ENCODE results near the gene LPP.

LPP gene

GRCh38 chr3:188759336-188760005 is 605.5 kb downstream of the LPP start:
- Histone ChIP-seq H3K9me3 (ENCODE audit: severe bottlenecking) (no peaks in the 10 kb centered on the region), H3K4me3 (ENCODE audit: severe bottlenecking) (no peak overlapping the region), H3K27me3 (ENCODE audit: insufficient read depth, poor library complexity, severe bottlenecking) (no peaks in the 10 kb centered on the region), H3K36me3 (ENCODE audit: low read depth) (peaks cover 5% of the 10 kb centered on the region; the same call in 1 of the 2 replicates), H3K4me1 (ENCODE audit: insufficient read depth, poor library complexity, severe bottlenecking) (peaks cover 13% of the 10 kb centered on the region), H3K27ac (ENCODE audit: poor library complexity, severe bottlenecking) (no peak overlapping the region)
- no peak for TF ChIP-seq CTCF (IDR thresholded peaks at IDR 0.05; ENCODE audit: poor library complexity, severe bottlenecking)
- no peak for DNase-seq (ENCODE audit: low spot score)
- no peak for ATAC-seq (ENCODE audit: low read depth)

- DNase-seq (ENCODE audit: low spot score) (no peak), ATAC-seq (ENCODE audit: low read depth) (peak; percentile 88)
- Histone ChIP-seq H3K4me1 (ENCODE audit: insufficient read depth, poor library complexity, severe bottlenecking) (peaks cover 13% of the 10 kb centered on the region), H3K4me3 (ENCODE audit: severe bottlenecking) (no peak overlapping the region), H3K36me3 (ENCODE audit: low read depth) (peaks cover 5% of the 10 kb centered on the region; the same call in 1 of the 2 replicates), H3K9me3 (ENCODE audit: severe bottlenecking) (no peaks in the 10 kb centered on the region), H3K27me3 (ENCODE audit: insufficient read depth, poor library complexity, severe bottlenecking) (no peaks in the 10 kb centered on the region), H3K27ac (ENCODE audit: poor library complexity, severe bottlenecking) (peak overlapping the region; percentile 7)
- TF ChIP-seq CTCF (IDR thresholded peaks at IDR 0.05; ENCODE audit: poor library complexity, severe bottlenecking), result no peak
Observed at GRCh38 chr3:188760408-188760807, 606.5 kb downstream of the LPP start.

- DNase-seq (ENCODE audit: low spot score) (no peak), ATAC-seq (ENCODE audit: low read depth) (no peak)
- Histone ChIP-seq H3K9me3 (ENCODE audit: severe bottlenecking) (no peaks in the 10 kb centered on the region), H3K27me3 (ENCODE audit: insufficient read depth, poor library complexity, severe bottlenecking) (no peaks in the 10 kb centered on the region), H3K4me1 (ENCODE audit: insufficient read depth, poor library complexity, severe bottlenecking) (peaks cover 13% of the 10 kb centered on the region), H3K27ac (ENCODE audit: poor library complexity, severe bottlenecking) (no peak overlapping the region), H3K36me3 (ENCODE audit: low read depth) (peaks cover 5% of the 10 kb centered on the region; the same call in 1 of the 2 replicates), H3K4me3 (ENCODE audit: severe bottlenecking) (no peak overlapping the region)
- no peak for TF ChIP-seq CTCF (IDR thresholded peaks at IDR 0.05; ENCODE audit: poor library complexity, severe bottlenecking)
Observed at GRCh38 chr3:188761439-188761838, 607.5 kb downstream of the LPP start.

- no peak for TF ChIP-seq CTCF (IDR thresholded peaks at IDR 0.05; ENCODE audit: poor library complexity, severe bottlenecking)
Observed at GRCh38 chr3:188761964-188762363, 608.0 kb downstream of the LPP start.

GRCh38 chr3:188764609-188765008 is 610.7 kb downstream of the LPP start:
- H3K27ac ChIP-seq (ENCODE audit: poor library complexity, severe bottlenecking), result no peak overlapping the region
- no peaks in the 10 kb centered on the region for H3K9me3 ChIP-seq (ENCODE audit: severe bottlenecking)
- DNase-seq (ENCODE audit: low spot score), result no peak
- peaks cover 5% of the 10 kb centered on the region; the same call in 1 of the 2 replicates for H3K36me3 ChIP-seq (ENCODE audit: low read depth)
- H3K27me3 ChIP-seq (ENCODE audit: insufficient read depth, poor library complexity, severe bottlenecking), result no peaks in the 10 kb centered on the region
- no peak for TF ChIP-seq CTCF (IDR thresholded peaks at IDR 0.05; ENCODE audit: poor library complexity, severe bottlenecking)
- H3K4me1 ChIP-seq (ENCODE audit: insufficient read depth, poor library complexity, severe bottlenecking), result peaks cover 13% of the 10 kb centered on the region
- no peak for ATAC-seq (ENCODE audit: low read depth)
- no peak overlapping the region for H3K4me3 ChIP-seq (ENCODE audit: severe bottlenecking)

More at GRCh38 chr3:188761964-188762363, 608.0 kb downstream of the LPP start:
- H3K4me1 ChIP-seq (ENCODE audit: insufficient read depth, poor library complexity, severe bottlenecking), result peaks cover 13% of the 10 kb centered on the region
- H3K36me3 ChIP-seq (ENCODE audit: low read depth), result peaks cover 5% of the 10 kb centered on the region; the same call in 1 of the 2 replicates
- ATAC-seq (ENCODE audit: low read depth) (no peak), DNase-seq (ENCODE audit: low spot score) (no peak)
- no peaks in the 10 kb centered on the region for H3K27me3 ChIP-seq (ENCODE audit: insufficient read depth, poor library complexity, severe bottlenecking)
- H3K27ac ChIP-seq (ENCODE audit: poor library complexity, severe bottlenecking), result no peak overlapping the region
- no peak overlapping the region for H3K4me3 ChIP-seq (ENCODE audit: severe bottlenecking)
- no peaks in the 10 kb centered on the region for H3K9me3 ChIP-seq (ENCODE audit: severe bottlenecking)
